OCI-LY3 (cell line): ENCODE results near the gene USP14.

Experiments
- H2AFZ ChIP-seq: fragments of 200-600, 300-600 bp; shearing (Covaris generic); 2 replicates; pipeline ENCODE4 v1.6.0; 2014; ENCODE audit warnings: antibody characterized with exemption, low read depth, low read length
- H3K27ac ChIP-seq: fragments of 200-600, 300-600 bp; sonication (generic); 2 replicates; pipeline ENCODE4 v1.5.1; 2014; ENCODE audit warnings: mild to moderate bottlenecking, low read length, moderate library complexity, mixed read lengths
- H3K27me3 ChIP-seq: fragments of 200-600, 300-600 bp; sonication (generic); 2 replicates; pipeline ENCODE4 v1.6.1; 2014; ENCODE audit warnings: low read depth, low read length, mixed read lengths
- H3K36me3 ChIP-seq: fragments of 200-600, 300-600 bp; sonication (generic); replicated peaks from 2 replicates; pipeline ENCODE3; 2014; ENCODE audit warnings: low read depth, low read length, mixed read lengths
- H3K4me1 ChIP-seq: fragments of 300-600, 200-600 bp; sonication (generic); 2 replicates; pipeline ENCODE4 v1.6.1; 2014; ENCODE audit warnings: low read length, mixed read lengths
- H3K4me2 ChIP-seq: fragments of 200-600, 300-600 bp; sonication (generic); 2 replicates; pipeline ENCODE4 v1.6.1; 2014; ENCODE audit warnings: low read length, mixed read lengths
- H3K4me3 ChIP-seq: fragments of 300-600, 200-600 bp; sonication (generic); 2 replicates; pipeline ENCODE4 v1.5.1; 2014; ENCODE audit warnings: antibody characterized with exemption, mild to moderate bottlenecking, low read length, moderate library complexity
- H3K79me2 ChIP-seq: fragments of 300-600, 200-600 bp; shearing (Covaris generic); 2 replicates; pipeline ENCODE4 v1.6.1; 2014; ENCODE audit warnings: mild to moderate bottlenecking, low read length, mixed read lengths
- H3K9ac ChIP-seq: fragments of 300-600, 200-600 bp; shearing (Covaris generic); 2 replicates; pipeline ENCODE4 v1.6.0; 2014; ENCODE audit warnings: mild to moderate bottlenecking, low read length, moderate library complexity
- H3K9me3 ChIP-seq: fragments of 200-600, 300-600 bp; shearing (Covaris generic); 2 replicates; pipeline ENCODE4 v1.6.1; 2014; ENCODE audit warnings: low read length, mixed read lengths; ENCODE audit not compliant: insufficient read depth
- H4K20me1 ChIP-seq: fragments of 200-600, 300-600 bp; sonication (generic); 2 replicates; pipeline ENCODE4 v1.6.1; 2016; ENCODE audit warnings: low read length, mixed read lengths; ENCODE audit not compliant: insufficient read depth
- CTCF ChIP-seq: fragments of 200-600, 300-600 bp; sonication (generic); IDR thresholded peaks from 2 replicates; pipeline ENCODE4 v1.5.1; 2014; ENCODE audit warnings: antibody characterized with exemption, low read length, low read depth
- EZH2phosphoT487 ChIP-seq: fragments of 200-600 bp; shearing (Covaris generic); IDR thresholded peaks from 2 replicates; pipeline ENCODE4 v1.6.1; 2018; ENCODE audit warnings: antibody characterized with exemption, mixed run types, low read depth

Gene USP14

DNA sequence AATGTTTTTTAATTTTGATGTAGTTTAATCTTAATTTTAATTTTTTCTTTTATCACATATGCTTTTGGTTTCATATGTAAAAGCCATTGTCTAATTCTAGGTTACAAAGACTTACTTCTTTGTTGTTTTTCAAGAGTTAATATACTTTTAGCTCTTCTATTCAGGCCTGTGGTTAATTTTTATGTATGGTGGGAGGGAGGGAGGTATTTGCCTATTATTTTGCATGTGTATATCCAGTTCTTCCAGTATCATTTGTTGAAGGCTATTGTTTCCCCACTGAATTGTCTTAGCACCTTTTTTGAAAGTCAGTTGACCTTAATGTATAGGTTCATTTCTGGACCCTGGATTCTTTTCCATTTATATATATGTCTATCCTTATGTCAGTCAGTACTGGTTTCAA lies 23.4 kb downstream of the USP14 start:
- Histone ChIP-seq H3K9ac (no peak overlapping the region), H3K36me3 (peaks cover 34% of the 10 kb centered on the region), H2AFZ (no peak overlapping the region), H3K79me2 (peaks cover 58% of the 10 kb centered on the region), H3K27ac (no peak overlapping the region), H3K4me3 (no peak overlapping the region), H3K27me3 (no peaks in the 10 kb centered on the region), H4K20me1 (no peaks in the 10 kb centered on the region), H3K4me2 (no peak overlapping the region), H3K9me3 (no peaks in the 10 kb centered on the region), H3K4me1 (no peaks in the 10 kb centered on the region)
- TF ChIP-seq CTCF (no peak), EZH2phosphoT487 (no peak)

GRCh38 chr18:183769-184168 lies 25.4 kb downstream of the USP14 start:
- TF ChIP-seq CTCF (no peak), EZH2phosphoT487 (no peak)
- Histone ChIP-seq H3K36me3 (peaks cover 33% of the 10 kb centered on the region), H3K9me3 (no peaks in the 10 kb centered on the region), H3K27ac (no peak overlapping the region), H2AFZ (no peak overlapping the region), H3K4me2 (no peak overlapping the region), H3K9ac (no peak overlapping the region), H3K4me1 (no peaks in the 10 kb centered on the region), H3K79me2 (peaks cover 55% of the 10 kb centered on the region), H4K20me1 (no peaks in the 10 kb centered on the region), H3K27me3 (no peaks in the 10 kb centered on the region), H3K4me3 (no peak overlapping the region)

DNA sequence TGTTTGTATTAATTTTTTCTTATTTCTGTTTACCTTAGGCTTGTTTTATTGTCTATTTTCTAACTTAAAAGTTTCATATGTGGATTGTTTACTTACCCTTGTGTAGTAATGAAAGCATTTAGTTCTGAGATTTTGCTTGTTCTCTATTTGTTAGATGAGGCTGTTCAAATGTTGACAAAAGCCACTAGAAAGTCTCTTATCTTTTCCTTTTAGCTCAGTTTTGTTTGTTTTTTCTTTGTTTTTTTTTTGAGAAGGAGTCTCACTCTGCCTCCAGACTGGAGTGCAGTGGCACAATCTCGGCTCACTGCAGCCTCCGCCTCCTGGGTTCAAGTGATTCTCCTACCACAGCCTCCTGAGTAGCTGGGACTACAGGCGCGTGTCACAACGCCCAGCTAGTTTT lies 30.9 kb downstream of the USP14 start:
- H3K9ac ChIP-seq = no peak overlapping the region
- no peak overlapping the region for H3K4me2 ChIP-seq
- H3K79me2 ChIP-seq = peaks cover 69% of the 10 kb centered on the region
- TF ChIP-seq CTCF = no peak
- H4K20me1 ChIP-seq = no peaks in the 10 kb centered on the region
- H3K4me1 ChIP-seq = no peaks in the 10 kb centered on the region
- H3K36me3 ChIP-seq = peaks cover 25% of the 10 kb centered on the region
- H3K27me3 ChIP-seq = no peaks in the 10 kb centered on the region
- no peak overlapping the region for H2AFZ ChIP-seq
- H3K4me3 ChIP-seq = no peak overlapping the region
- no peak overlapping the region for H3K27ac ChIP-seq
- no peaks in the 10 kb centered on the region for H3K9me3 ChIP-seq

GRCh38 chr18:191725-192124 lies 33.4 kb downstream of the USP14 start:
- H3K4me3 ChIP-seq = no peak overlapping the region
- peaks cover 29% of the 10 kb centered on the region for H3K36me3 ChIP-seq
- no peaks in the 10 kb centered on the region for H3K9me3 ChIP-seq
- no peak overlapping the region for H2AFZ ChIP-seq
- H3K79me2 ChIP-seq = peaks cover 57% of the 10 kb centered on the region
- no peak overlapping the region for H3K9ac ChIP-seq
- H4K20me1 ChIP-seq = no peaks in the 10 kb centered on the region
- no peaks in the 10 kb centered on the region for H3K4me1 ChIP-seq
- no peak overlapping the region for H3K27ac ChIP-seq
- H3K27me3 ChIP-seq = no peaks in the 10 kb centered on the region
- H3K4me2 ChIP-seq = no peak overlapping the region
- TF ChIP-seq EZH2phosphoT487 (no peak), CTCF (no peak)
